Activated T-cell treated with anti-CD3 and anti-CD28 coated beads for 1 hour (primary cell): ENCODE data around the gene PRKRIP1.
"Not testable (repeated sequence)": the region's sequence is repeated elsewhere in the genome, so short reads cannot be mapped to it uniquely, and the experiment has no call there.

Source experiments
- DNase-seq: peaks from one replicate; pipeline ENCODE4 v3.0.0-alpha.2; 2020; ENCODE audit warnings: low read depth

The PRKRIP1 gene

DNA sequence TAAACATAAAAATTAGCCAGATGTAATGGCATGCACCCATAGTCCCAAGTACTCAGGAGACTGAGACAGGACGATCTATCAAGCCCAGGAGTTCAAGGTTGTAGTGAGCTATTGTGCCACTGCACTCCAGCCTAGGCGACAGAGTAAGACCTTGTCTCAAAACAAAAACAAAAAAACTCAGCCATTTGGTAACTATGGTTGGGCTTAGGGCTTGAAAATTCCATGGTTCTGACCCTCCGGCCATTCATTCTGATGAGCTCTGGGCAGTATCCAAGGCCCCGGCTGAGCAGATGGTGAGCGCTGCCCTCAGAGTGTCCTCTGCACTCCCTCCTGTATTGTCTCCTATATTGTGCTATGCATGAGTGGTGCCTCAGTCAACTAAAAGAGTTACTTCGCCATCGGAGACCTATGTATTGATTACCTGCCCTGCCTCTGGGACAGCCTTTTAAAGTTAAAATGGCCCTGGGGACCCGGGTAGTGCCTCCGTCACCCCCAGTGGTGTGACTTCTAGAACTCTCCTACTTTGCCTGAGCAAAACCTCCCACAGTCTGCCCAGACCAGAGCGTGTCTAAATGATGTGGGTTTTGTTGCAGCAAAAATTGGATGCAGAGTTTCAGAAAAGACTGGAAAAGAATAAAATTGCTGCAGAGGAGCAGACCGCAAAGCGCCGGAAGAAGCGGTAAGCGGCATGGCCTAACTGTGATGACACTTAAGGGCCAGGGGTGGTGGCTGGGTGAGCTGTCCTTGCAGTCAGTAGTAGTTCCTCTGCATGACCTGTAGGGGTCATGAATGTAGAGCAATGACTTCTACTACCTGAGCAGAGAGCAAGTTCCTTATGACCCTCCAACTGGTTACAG, 8.1 kb downstream of the PRKRIP1 start:
- peak; percentile 22 for DNase-seq

DNA sequence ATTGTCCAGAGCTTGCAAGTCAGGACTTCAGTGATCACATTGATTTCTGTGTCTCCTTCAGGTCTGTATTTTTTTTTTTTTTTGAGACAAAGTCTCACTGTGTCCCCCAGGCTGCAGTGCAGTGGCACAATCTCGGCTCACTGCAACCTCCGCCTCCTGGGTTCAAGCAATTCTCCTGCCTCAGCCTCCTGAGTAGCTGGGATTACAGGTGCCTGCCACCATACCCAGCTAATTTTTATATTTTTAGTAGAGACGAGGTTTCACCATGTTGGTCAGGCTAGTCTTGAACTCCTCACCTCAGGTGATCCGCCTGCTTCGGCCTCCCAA, 8.7 kb downstream of the PRKRIP1 start:
- not testable (repeated sequence) for DNase-seq

DNA sequence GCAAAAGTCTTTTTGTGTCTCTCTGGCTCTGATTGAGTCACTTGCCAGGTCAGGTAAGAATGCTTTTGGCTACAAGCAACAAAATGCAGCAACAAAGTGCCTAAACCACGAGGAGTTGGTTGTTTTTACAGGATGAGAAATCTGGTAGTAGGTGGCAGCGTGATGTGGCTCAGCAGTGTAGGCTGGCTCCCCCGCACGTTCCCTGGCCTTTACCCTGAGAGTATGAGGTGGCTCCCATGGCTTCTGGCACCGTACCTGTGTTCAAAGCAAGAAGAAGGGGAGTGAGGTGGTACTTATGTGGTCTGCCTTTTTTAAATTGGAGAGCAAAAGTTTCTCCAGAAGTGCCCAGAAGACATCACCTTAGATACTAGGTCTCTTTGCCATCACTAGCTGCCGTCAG, 11.7 kb downstream of the PRKRIP1 start:
- DNase-seq: no peak

DNA sequence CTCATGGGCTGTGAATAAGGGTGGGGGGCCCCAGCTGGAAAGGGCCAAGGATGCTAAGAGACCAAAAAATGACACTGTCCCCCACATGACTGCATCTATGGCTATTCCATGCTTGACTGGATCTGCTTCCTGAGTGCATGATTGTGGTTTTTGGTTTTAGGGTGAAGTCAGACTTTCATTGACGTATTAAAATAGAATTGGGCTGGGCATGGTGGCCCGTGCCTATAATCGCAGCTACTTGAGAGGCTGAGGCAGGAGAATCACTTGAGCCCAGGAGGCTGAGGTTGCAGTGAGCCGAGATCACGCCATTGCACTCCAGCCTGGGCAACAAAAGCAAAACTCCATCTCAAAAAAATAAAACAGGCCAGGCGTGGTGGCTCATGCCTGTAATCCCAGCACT, 12.4 kb downstream of the PRKRIP1 start:
- DNase-seq: not testable (repeated sequence)

DNA sequence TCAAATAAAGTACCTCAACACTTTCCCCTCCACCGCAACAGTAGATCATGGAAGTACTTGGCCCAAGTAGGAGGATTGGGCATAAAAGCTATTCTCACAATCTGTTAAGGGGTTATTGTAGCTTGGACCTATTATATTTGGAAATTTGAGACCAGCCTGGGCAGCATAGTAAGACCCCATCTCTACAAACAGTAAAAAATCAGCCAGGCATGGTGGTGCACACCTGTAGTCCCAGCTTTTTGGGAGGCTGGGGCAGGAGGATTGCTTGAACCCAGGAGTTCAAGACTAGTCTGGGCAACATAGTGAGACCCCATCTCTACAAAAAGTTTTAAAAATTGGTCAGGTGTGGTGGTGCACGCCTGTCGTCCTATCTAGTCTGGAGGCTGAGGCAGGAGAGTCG, 13.2 kb downstream of the PRKRIP1 start:
- DNase-seq: no peak

DNA sequence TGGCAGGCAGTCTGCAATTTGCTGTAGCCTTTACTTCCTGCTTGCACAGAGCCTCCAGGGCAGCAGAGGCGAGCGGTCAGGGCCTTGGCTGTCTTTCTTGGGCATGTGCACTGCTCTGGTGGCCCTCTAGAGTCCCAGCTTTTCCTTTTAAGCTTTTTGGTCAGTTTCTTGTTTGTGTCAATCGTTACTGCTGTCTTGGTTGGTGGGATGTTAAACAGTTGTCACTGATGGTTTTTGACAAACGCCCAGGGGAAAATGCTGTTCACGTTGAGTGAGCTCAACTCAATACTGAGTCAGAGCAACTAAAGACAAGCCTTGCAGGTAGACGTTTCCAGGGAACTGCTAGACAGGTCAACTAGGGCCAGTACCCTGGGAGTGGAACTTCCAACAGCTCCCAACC, 14.0 kb downstream of the PRKRIP1 start:
- DNase-seq: no peak

DNA sequence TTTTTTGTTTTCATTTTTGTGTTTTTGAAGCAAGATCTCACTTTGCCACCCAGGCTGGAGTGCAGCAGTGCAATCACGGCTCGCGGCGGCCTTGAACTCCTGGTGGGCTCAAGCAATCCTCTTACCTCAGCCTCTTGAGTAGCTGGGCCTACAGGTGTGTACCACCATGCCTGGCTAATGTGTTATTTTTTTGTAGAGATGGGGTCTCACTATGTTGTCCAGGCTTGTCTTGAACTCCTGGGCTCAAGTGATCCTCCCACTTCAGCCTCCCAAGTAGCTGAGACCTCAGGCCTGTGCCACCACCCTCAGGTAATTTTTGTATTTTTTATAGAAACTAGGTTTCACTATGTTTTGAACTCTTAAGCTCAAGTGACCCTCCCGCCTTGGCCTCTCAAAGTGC, 14.8 kb downstream of the PRKRIP1 start:
- no peak for DNase-seq

DNA sequence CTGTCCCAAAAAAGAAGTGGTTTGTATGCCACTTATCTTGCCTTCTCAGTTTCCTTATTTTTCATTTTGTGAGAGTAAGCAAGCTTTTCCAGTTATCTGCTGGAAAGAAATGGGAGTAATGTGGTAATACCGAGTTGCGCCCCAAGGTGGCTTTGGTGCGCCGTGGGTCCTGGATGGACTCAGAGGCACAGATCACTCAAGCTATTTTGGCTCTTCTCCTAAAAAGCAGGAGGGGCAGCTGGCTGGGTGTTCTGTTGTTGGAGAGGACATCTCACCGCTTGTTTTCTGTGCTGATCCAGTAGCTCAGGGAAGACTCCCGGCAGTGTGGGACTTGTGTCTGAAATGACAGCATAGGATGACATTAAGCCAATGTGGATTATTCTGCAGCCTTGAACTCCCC, 16.4 kb downstream of the PRKRIP1 start:
- peak; percentile 51 for DNase-seq

DNA sequence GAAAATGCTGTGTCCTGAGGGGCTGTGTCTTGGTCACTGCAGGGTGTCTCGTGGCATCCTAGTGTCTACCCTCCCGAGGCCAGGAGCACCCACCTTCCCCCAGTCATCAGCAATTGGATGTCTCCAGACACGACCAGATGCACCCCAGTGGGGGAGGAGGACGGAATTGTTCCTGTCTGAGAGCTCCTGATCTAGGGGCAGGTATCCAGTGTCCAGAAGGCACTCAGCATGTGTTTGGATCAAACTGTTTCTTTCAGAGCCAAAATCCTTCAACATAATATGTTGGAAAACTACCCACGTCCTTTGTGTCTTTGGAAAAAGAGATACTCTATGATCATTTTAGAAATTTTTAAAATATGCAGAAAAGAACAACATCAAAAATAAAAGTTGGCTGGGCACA, 16.9 kb downstream of the PRKRIP1 start:
- no peak for DNase-seq

DNA sequence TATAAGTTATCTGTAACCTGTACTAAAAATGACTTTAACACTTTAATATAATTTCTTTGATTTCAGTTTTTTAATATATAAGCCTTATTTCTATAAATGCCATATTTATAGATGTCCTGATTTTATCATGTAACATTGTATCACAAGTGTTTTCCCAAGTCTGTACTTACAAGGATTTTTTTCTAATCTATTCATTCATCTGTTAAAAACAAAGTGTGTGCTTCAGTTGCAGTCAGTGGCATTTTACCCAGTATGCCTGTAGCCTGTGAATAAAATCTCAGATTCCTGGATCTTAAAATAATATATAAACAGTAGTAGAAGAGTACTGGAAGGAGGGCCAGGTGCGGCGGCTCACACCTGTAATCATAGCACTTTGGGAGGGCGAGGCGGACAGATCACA, 17.4 kb downstream of the PRKRIP1 start:
- DNase-seq: no peak

DNA sequence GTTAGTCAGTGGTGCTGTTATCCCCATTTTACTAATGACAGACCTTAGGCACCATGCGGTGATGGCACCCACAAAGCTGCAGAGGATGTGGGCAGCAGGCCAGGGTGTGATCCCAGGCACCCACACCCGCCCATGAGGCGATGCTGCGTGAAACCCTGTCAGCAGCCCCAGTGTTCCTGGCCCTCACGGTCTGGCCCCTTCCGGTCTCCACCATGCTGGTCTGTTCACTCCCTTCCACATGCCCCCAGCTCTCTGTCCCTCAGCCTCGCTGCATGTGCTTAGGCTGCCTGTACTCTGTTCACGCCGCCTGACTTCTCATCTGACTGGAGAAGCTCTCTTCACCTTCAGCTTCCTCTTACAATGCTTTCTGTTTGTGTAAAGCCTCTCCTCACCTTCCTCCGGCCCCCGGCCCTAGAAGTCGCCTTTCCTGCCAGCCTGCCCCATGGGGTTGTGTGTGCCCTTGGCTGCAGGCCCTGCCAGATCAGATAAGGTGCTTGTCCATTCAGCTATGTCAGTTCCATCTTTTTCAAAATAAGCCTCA, 19.6 kb downstream of the PRKRIP1 start:
- peak; percentile 36 for DNase-seq

DNA sequence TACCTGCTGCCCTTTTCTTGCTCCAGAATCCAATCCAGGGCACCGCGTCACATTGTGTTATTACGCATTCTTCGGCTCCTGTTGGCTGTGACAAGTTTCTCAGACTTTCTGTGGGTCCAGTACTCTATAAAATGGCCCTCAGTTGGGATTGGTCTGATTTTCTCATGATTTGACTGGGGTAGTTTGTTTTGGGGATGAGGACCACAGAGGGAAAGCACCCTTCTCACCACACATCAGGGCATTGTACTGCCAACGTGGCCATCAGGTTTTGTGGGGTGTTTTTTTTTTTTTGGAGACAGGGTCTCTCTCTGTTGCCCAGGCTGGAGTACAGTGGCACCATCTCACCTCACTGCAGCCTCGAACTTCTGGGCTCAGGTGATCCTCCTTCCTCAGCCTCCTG, 20.2 kb downstream of the PRKRIP1 start:
- DNase-seq: no peak

DNA sequence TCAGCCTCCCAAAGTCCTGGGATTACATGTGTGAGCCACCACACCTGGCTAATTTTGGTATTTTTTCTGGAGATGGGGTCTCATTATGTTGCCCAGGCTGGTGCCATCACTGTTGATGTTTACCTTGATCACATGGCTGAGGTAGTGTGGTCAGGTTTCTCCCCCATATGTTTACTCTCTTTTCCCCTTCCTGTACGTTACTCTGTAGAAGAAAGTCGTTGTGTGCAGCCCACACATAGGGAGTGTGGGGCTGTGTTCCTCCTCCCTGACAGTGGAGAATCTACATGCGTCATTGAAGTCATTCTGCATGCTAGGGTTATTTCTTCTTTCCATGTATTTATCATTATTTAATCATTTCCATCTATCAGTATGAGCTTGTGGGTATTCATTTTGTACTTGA, 20.9 kb downstream of the PRKRIP1 start:
- DNase-seq: no peak

DNA sequence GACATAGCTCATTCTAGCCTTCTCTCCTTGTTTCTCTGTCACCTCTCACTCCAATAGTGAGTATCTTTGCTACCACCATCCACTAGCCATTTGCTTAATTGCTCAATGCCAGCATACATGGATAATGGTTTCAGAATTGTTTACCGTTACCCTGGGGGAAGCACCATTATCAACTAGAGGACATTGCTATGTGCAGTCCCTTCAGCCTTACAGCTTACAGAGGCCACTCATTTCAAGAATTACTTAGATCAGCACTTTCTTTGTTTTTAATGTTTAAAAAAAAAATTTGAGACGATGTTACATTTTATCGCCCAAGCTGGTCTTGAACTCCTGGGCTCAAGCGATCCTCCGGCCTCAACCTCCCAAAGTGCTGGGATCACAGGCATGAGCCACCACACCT, 22.4 kb downstream of the PRKRIP1 start:
- no peak for DNase-seq

DNA sequence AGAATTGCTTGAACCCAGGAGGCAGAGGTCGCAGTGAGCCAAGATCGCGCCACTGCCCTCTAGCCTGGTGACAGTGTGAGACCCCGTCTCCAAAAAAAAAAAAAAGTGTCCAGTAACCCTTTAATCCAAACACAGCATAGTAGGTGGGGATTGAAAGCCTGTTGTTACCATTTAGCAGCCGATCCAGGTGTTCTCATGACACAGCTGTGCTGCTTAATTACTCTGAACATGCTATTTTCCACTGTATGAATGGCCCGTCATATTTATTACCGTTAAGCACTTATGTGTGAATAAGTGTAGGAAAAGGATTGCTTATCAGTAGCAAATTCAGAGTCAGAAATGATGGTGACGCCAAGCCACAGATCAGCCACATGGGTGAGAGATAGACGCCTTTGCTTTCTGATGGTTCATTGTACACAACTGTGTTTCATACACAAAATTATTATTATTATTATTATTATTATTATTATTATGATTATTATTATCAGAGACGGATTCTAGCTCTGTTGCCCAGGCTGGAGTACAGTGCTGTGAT, 25.6 kb downstream of the PRKRIP1 start:
- no peak for DNase-seq

DNA sequence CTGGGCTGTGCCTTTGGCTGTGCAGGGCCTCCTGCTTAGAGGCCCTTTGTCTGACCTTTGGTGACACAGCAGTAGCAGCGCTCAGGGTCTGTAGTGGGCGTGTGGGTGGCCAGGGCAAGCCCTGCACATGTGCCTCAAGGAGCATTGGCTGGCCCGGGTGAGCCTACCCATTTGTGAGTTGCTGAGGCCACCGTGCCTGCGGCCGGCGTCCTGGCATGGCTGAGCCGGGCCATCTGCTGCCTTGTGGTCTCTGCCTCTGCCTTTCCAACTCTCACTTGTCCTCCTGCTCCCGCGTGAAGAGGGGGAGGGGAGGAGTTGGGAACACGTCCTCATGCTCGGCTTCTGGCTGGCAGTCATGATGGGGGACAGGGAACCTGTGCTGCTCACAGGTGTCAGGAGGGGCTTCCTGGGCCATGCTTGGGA, 28.0 kb downstream of the PRKRIP1 start:
- DNase-seq: no peak

DNA sequence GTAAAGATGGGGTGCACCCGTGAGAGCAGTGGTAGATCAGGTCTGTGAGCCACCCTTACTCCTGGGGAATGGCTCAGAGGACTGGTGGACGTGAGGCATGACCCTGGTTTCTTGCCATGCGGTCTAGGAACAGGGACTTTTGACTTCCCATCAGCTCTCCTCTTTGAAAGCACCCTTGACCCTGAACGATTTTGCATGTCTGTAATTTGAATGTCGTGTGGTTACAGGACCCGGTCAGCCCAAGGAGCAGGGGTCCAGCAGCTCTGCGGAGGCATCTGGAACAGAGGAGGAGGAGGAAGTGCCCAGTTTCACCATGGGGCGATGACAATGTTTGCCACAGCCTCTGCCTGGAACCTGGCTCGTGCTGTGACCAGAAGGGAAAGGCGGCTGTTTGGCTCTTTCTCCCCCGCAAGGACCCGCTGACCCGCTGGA, 28.6 kb downstream of the PRKRIP1 start:
- DNase-seq: no peak

DNA sequence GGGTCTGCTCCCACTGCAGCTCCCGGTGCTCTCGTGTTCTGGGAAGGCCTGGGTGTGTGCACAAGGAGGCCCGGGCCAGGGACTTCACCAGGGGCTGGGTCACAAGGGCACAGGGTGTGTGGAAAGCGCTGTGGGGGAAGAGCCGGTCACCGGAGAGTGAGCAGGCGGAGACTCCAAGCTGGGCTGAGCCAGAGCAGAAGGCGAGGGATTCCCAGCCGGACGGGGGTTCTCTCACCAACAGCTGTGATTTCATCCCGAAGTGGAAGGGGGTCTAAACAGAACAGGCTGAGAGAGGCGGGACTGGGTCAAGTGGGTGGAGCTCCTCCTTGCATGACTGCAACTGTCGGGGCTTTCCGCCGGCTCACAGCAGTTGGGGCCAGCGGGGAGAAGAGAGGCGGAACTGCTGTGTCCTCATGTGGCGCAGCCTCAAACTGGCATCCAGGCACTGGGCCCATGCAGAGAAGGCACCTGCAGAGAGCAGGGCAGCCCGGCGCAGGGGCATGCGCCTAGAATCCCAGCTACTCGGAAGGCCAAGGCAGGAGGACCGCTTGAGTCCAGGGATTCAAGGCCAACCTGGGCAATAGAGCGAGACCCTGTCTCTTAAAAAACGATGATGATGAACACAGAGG, 29.6 kb downstream of the PRKRIP1 start:
- DNase-seq: peak; percentile 72

DNA sequence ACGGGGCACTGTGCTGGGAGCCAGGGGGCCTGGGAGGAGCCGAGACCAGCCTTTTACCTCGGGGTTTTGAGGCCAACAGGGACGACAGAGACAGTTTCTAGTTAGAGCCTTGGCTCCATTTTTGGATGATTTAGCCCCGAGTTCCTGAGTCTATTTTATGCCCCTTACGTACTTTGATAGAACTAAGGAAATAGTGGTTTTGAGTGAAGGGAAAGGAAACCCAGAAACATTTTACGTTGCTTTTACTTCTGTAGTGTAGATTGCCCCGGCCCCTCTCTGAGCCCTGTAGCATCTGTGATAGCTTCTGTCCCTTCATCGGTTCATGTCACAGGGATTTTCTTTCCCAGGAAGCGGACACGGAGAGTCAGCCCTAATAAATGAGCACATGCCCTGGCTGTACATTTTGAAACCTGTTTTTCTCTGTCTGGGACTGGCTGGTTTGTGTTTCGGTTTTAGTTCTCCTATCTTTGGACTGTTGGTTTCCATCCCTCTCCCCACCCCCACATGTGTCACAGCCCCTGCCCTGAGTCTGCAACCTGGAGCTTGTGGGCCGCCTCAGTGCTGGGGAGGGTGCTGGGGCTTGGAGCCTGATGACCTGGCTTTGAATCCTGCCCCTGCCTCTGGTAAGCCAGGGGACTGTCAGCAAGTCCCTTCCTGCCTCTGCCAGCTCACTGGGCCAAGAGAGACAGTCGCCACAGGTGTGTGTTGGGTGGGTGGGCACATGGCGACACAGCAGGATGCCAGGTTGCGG, 30.3 kb downstream of the PRKRIP1 start:
- peak; percentile 38 for DNase-seq

DNA sequence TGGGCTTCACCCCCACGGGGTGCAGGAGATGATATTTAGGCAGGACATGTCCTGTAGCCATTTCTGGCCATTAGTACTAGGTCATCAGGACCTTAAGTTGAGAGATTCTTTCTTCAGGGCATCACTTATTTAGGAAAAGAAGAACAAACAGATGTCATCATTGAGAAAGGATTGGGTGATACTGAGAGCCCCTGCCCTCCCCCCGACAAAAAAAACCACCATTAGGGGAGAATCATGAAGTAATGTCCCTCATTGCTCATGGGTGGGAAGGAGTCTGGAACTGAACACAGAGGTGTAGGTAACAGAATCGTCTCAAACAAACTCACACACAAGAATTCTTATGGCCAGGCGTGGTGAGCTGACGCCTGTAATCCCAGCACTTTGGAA, 30.8 kb downstream of the PRKRIP1 start:
- DNase-seq: no peak

DNA sequence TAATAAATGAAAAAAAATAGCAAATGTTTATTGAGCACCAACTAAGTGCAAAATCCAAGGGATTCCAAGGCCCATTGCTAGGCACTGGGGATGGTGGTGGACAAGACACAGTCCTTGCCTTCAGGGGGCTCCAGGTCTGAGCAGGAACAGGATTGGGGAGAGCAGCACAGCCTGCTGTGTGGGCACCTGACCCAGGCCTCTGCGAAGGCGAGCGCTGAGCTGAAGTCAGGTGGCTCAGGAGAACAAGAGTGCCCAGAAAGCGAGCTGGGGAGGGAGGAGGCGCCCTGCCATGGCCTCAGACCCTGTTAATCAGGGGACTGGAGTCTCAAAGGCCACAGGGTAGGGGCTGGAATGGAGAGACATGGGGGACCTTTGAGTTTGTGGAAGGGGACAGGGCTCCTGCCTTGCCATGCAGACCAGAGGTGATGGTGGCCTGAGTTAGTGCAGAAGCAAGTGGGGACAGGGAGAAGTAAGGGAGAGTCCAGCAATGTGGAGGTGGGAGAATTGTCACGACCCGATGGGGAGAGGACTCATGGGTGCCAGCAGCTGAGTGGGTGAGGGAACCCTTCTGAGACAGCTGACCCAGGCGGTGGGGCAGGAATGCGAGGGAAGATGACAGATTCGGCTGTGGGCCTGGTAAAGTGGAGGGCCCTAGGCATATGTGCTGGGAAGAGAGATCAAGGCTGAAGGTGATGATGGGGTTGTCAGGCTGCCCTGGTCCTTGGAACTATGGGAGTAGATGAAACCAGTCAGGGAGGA, 33.2 kb downstream of the PRKRIP1 start:
- DNase-seq: no peak
